HCEC 1CT (cell line): ENCODE results near the gene PFKP.
"Not testable (repeated sequence)": the region's sequence is repeated elsewhere in the genome, so short reads cannot be mapped to it uniquely, and the experiment has no call there.

Experiments
- DNase-seq: peaks from one replicate; pipeline ENCODE4 v3.0.0-alpha.2; 2017

Gene PFKP

GRCh38 chr10:3047596-3047995, 19.8 kb upstream of the PFKP start:
- no peak for DNase-seq

GRCh38 chr10:3048119-3049019, 19.0 kb upstream of the PFKP start:
- DNase-seq: peak; percentile 53

- no peak for DNase-seq
Observed at GRCh38 chr10:3051692-3052091, 15.7 kb upstream of the PFKP start.

- no peak for DNase-seq
Observed at GRCh38 chr10:3053155-3053554, 14.2 kb upstream of the PFKP start.

- DNase-seq: no peak
Observed at GRCh38 chr10:3054183-3054850, 13.0 kb upstream of the PFKP start.

GRCh38 chr10:3054851-3055199, 12.5 kb upstream of the PFKP start:
- no peak for DNase-seq

GRCh38 chr10:3056280-3057037, 10.9 kb upstream of the PFKP start:
- no peak for DNase-seq

- no peak for DNase-seq
Observed at GRCh38 chr10:3057946-3058345, 9.4 kb upstream of the PFKP start.

GRCh38 chr10:3059974-3060373, 7.4 kb upstream of the PFKP start:
- no peak for DNase-seq

GRCh38 chr10:3060481-3060889, 6.9 kb upstream of the PFKP start:
- DNase-seq: no peak

GRCh38 chr10:3061323-3061898, 5.9 kb upstream of the PFKP start:
- DNase-seq: not testable (repeated sequence)

GRCh38 chr10:3062502-3063186, 4.7 kb upstream of the PFKP start:
- DNase-seq: no peak

GRCh38 chr10:3064423-3064822, 2.9 kb upstream of the PFKP start:
- DNase-seq: no peak

GRCh38 chr10:3065622-3066021, 1.7 kb upstream of the PFKP start:
- DNase-seq: no peak

- DNase-seq: no peak
Observed at GRCh38 chr10:3066317-3067117, 831 bp upstream of the PFKP start.

GRCh38 chr10:3067859-3068179, 471 bp downstream of the PFKP start:
- no peak for DNase-seq

- peak; percentile 59 for DNase-seq
Observed at GRCh38 chr10:3068201-3068967, 1.0 kb downstream of the PFKP start.

- no peak for DNase-seq
Observed at GRCh38 chr10:3068968-3069737, 1.8 kb downstream of the PFKP start.

GRCh38 chr10:3069876-3070275, 2.5 kb downstream of the PFKP start:
- no peak for DNase-seq
